Transverse colon (tissue), 4 donors: ENCODE results near the gene KTN1. TPM values are rescaled to one million over a fixed set of nuclear protein-coding genes. Genes with fewer than 3 reads are reported as not detected.

ENCODE experiments used
- DNase-seq: peaks from one replicate; pipeline ENCODE4 v3.0.0-alpha.2; 2019
- H3K27ac ChIP-seq, 4 donors: fragments of 200-600 bp; sonication (generic); 2 replicates each; pipeline ENCODE4 v1.5.1; 2016 to 2018; ENCODE audit warnings: inconsistent platforms in 4 of 4
- H3K27me3 ChIP-seq: fragments of 200-600 bp; sonication (generic); 2 replicates; pipeline ENCODE4 v1.5.1; 2017; ENCODE audit warnings: inconsistent platforms
- H3K36me3 ChIP-seq, 4 donors: fragments of 200-600 bp; sonication (generic); 2 replicates each; pipeline ENCODE4 v1.5.1; 2017 to 2019; ENCODE audit warnings: inconsistent platforms in 4 of 4
- H3K4me1 ChIP-seq, 4 donors: fragments of 200-600 bp; sonication (generic); 2 replicates each; pipeline ENCODE4 v1.5.1; 2017 to 2020; ENCODE audit warnings: inconsistent platforms in 4 of 4
- H3K4me3 ChIP-seq, 4 donors: fragments of 200-600 bp; sonication (generic); 1 replicate in 1 of 4; 2 replicates in 3 of 4; pipeline versions ENCODE4 v1.5.1 to v1.6.1; 2017 to 2019; ENCODE audit warnings: inconsistent platforms in 4 of 4
- H3K9me3 ChIP-seq, 2 donors: fragments of 200-600 bp; sonication (generic); 2 replicates each; pipeline ENCODE4 v1.5.1; 2017 to 2019; ENCODE audit warnings: inconsistent platforms in 2 of 2
- EP300 ChIP-seq: sonication (generic); formaldehyde crosslinking; IDR thresholded peaks from one replicate; pipeline ENCODE4 v1.6.1; 2017; ENCODE audit warnings: antibody characterized with exemption, low read depth
- POLR2A ChIP-seq: fragments of 450-650 bp; IDR thresholded peaks from one replicate; pipeline ENCODE4 v1.6.1; 2016; ENCODE audit warnings: antibody characterized with exemption, mild to moderate bottlenecking, moderate library complexity
- POLR2AphosphoS5 ChIP-seq, 3 donors: sonication (generic); formaldehyde crosslinking; IDR thresholded peaks; one replicate each; pipeline ENCODE4 v1.6.1; 2016; ENCODE audit warnings: antibody characterized with exemption in 3 of 3
- WGBS, 2 donors: methylation state at CpG; one replicate each; pipeline ENCODE4 v1.1.5; 2018; ENCODE audit warnings: low coverage in 1 of 2; 5-methylcytosine and 5-hydroxymethylcytosine counted together
- in situ Hi-C, 4 donors: fragments of 200-750 bp; cut with MboI; loops; one replicate each; pipeline versions ENCODE4 v1.15.0 to v1.15.1; 2017; ENCODE audit warnings: low sequenced_read_pairs in 3 of 4, low pct_ligation_motif_present in 1 of 4, low pct_unique_long_range_greater_than_20kb in 1 of 4
- intact Hi-C: fragments of 100-400 bp; cut with DNase I; formaldehyde crosslinking; loops from one replicate; pipeline ENCODE4 v1.15.1; 2023; ENCODE audit warnings: low total_unique reads
- total RNA-seq, 4 donors: library from RNA; depleted of rRNA; stranded (reverse); fragments of >200 nt; gene quantifications; one replicate each; pipeline ENCODE4 v1.1.0, GENCODE V29; 2016
- TF ChIP-seq, protein P1 (sequence below), 5 experiments: fragments of 200-600 bp in 3 of 5; fragments of 450-650 bp in 2 of 5; sonication (generic) in 3 of 5; IDR thresholded peaks; 1 replicate in 2 of 5; 2 replicates in 3 of 5; pipeline ENCODE4 v1.5.1; 2016 to 2017; ENCODE audit warnings: antibody characterized with exemption in 5 of 5, inconsistent platforms in 3 of 5, mild to moderate bottlenecking in 2 of 5, moderate library complexity in 1 of 5

KTN1 gene
- total RNA-seq, 4 donors from 2014 or later = 101 to 279 (median 129) TPM

DNA sequence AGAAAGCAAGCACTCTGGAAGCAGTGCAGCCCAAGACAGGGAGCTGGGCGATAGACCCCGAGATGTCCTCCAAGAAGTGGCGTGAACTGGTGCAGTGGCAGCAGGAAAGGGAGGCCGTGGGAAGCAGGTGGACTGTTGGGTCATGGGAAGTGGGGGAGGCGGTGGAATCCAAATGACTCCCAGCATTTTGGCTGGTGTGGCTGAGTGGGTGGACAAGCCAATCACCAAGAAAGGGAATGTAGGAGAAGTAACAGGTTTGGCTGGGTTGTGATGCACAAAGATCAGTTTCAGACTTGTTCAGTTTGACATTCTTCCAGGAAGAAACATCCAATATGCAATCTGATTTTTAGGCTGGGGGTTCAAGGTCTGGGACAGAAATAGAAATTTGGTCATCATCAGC is 46.0 kb upstream of the KTN1 start:
- Histone ChIP-seq H3K27ac (no peak overlapping the region), H3K4me1 (no peaks in the 10 kb centered on the region), H3K27me3 (no peaks in the 10 kb centered on the region), H3K9me3 (peaks cover 0 to 3% of the 10 kb centered on the region in 2 donors), H3K4me3 (no peak overlapping the region), H3K36me3 (no peaks in the 10 kb centered on the region)
- no peak for DNase-seq
- intact Hi-C loops (no loop called here), in situ Hi-C loops (no loop called here)
- 55 to 82% methylated on average over 2 to 5 of the region's 5 CpGs for WGBS, 2 donors
- no peak for TF ChIP-seq POLR2A
- TF ChIP-seq EP300 = no peak
- no peak for TF ChIP-seq POLR2AphosphoS5 (IDR thresholded peaks at IDR 0.05)
- TF ChIP-seq, protein P1, sequence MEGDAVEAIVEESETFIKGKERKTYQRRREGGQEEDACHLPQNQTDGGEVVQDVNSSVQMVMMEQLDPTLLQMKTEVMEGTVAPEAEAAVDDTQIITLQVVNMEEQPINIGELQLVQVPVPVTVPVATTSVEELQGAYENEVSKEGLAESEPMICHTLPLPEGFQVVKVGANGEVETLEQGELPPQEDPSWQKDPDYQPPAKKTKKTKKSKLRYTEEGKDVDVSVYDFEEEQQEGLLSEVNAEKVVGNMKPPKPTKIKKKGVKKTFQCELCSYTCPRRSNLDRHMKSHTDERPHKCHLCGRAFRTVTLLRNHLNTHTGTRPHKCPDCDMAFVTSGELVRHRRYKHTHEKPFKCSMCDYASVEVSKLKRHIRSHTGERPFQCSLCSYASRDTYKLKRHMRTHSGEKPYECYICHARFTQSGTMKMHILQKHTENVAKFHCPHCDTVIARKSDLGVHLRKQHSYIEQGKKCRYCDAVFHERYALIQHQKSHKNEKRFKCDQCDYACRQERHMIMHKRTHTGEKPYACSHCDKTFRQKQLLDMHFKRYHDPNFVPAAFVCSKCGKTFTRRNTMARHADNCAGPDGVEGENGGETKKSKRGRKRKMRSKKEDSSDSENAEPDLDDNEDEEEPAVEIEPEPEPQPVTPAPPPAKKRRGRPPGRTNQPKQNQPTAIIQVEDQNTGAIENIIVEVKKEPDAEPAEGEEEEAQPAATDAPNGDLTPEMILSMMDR (IDR thresholded peaks at IDR 0.05) = no peak

DNA sequence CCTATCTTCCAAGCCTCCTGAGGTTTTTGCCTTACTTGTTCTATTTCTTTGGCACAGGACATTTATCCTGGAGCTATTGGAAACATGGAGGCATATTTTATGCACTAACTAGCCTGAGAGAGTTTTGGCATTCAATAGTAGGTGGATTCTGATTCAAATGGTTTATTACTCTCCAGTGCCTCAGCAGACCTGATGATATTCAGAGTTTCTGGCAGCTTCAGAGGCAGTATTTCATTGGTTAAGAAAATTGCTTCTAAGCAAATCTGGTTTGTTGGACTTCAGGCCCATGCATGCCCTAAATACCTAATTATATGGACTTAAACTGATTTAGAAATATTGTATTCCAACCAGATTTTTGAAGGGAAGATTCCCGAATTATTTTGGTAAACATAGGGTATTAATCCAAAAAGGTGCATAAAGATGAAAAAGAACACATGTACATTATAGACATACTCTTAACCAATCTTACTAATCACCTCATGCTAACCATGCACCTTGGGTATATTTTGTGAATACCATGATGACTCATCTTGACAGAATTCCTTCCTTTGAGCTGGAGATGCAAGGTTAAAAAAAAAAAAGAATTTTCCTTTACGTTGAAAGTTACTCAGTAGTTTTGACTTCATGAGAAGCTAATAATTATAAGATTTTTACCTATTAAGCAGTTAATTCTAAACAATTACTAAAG is 44.3 kb upstream of the KTN1 start:
- H3K27me3 ChIP-seq = no peaks in the 10 kb centered on the region
- H3K36me3 ChIP-seq = no peaks in the 10 kb centered on the region
- DNase-seq = no peak
- peaks cover 0 to 3% of the 10 kb centered on the region in 2 donors for H3K9me3 ChIP-seq
- TF ChIP-seq POLR2A (no peak), EP300 (no peak), POLR2AphosphoS5 (IDR thresholded peaks at IDR 0.05) (no peak)
- TF ChIP-seq, protein P1 (IDR thresholded peaks at IDR 0.05) = no peak
- intact Hi-C loops = no loop called here
- no peak overlapping the region for H3K4me3 ChIP-seq
- no peak overlapping the region for H3K27ac ChIP-seq
- WGBS, 2 donors = 81 to 91% methylated on average over 2 of the region's 2 CpGs
- in situ Hi-C loops = no loop called here
- H3K4me1 ChIP-seq = no peaks in the 10 kb centered on the region

DNA sequence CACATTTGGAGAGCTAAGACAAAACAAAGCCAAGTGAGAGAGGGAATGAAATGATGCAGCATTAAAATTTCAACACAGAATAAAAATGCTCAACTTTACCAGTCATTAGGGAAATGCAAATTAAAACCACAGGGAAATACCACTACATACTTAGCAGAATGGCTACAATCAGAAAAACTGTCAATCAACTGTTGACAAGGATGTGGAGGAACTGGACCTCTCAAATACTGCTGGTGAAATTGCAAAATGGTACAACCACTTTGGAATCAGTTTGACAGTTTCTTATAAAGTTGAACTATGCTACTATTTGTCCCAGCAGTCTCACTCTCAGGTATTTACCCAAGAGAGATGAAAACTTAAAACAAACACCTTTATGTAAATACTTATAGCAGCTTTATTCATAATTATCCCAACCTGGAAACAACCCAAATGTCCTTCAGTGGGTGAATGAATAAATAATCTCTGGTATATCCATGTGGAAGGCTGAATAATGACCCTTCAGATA is 43.8 kb upstream of the KTN1 start:
- no peaks in the 10 kb centered on the region for H3K36me3 ChIP-seq
- in situ Hi-C loops = no loop called here
- no peaks in the 10 kb centered on the region for H3K27me3 ChIP-seq
- TF ChIP-seq, protein P1 (IDR thresholded peaks at IDR 0.05) = no peak
- no peak for TF ChIP-seq EP300
- TF ChIP-seq POLR2A = no peak
- TF ChIP-seq POLR2AphosphoS5 (IDR thresholded peaks at IDR 0.05) = no peak
- H3K4me1 ChIP-seq = no peaks in the 10 kb centered on the region
- intact Hi-C loops = no loop called here
- no peak overlapping the region for H3K4me3 ChIP-seq
- H3K9me3 ChIP-seq = peaks cover 0 to 3% of the 10 kb centered on the region in 2 donors
- no peak for DNase-seq
- no peak overlapping the region for H3K27ac ChIP-seq

DNA sequence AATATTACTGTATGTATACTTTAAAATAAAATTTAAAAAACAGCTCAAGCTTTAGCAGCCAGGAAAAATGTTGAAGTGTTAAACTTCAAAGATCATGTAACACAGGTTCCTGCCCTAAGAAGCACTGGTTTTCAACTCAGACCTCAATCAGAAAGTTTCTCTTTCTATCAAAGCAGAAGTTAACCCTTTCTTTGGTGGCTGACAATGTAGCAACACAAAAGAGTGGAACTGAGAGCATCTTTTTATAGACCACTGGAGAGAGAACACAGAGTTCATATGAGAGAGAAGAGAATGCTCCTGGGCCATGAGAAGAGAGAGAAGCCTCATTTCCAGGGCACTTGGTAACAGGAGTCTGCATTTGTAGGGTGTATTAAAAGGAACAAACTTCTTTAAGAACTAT is 42.2 kb upstream of the KTN1 start:
- intact Hi-C loops = no loop called here
- peaks cover 0 to 3% of the 10 kb centered on the region in 2 donors for H3K9me3 ChIP-seq
- in situ Hi-C loops = no loop called here
- H3K27ac ChIP-seq = no peak overlapping the region
- H3K4me1 ChIP-seq = no peaks in the 10 kb centered on the region
- TF ChIP-seq, protein P1 (IDR thresholded peaks at IDR 0.05) = no peak
- TF ChIP-seq POLR2A = no peak
- no peak for TF ChIP-seq EP300
- no peaks in the 10 kb centered on the region for H3K36me3 ChIP-seq
- DNase-seq = no peak
- H3K4me3 ChIP-seq = no peak overlapping the region
- no peaks in the 10 kb centered on the region for H3K27me3 ChIP-seq
